ENCODE results near the gene SYMPK. TPM values are rescaled to one million over a fixed set of nuclear protein-coding genes. Genes with fewer than 3 reads are reported as not detected.

SYMPK gene
- total RNA-seq, 1 experiment from 2014 or later: 86.2 TPM

GRCh38 chr19:45780448-45781213 lies 82.3 kb downstream of the SYMPK start:
- Mint-ChIP-seq H3K27ac (ENCODE audit: low read depth, unreplicated experiment) (peak overlapping the region; percentile 35), H3K36me3 (ENCODE audit: insufficient read depth, unreplicated experiment) (peaks cover 26% of the 10 kb centered on the region)
- CTCF ChIA-PET: interaction anchor here (2.5 kb wide), 1 partner anchor 11 kb away, joined by 15 read pairs; the partner anchor contains the start of gene SIX5

GRCh38 chr19:45780146-45780447 lies 82.8 kb downstream of the SYMPK start:
- ChIA-PET POLR2A (interaction anchor here (1.2 to 5.1 kb wide), 2 partner anchors 11 to 63 kb away, joined by 5 to 102 read pairs; partner anchors contain the start of gene SIX5), CTCF (no interaction called here)
- intact Hi-C loops (cut with micrococcal nuclease): no loop called here
- peaks cover 29% of the 10 kb centered on the region for H3K36me3 Mint-ChIP-seq (ENCODE audit: insufficient read depth, unreplicated experiment)
- no peak overlapping the region for H3K27ac Mint-ChIP-seq (ENCODE audit: low read depth, unreplicated experiment)
- no TSS peak for BruUV-seq (replicated peaks)
- H3K27me3 Mint-ChIP-seq (ENCODE audit: insufficient read depth, unreplicated experiment): no peaks in the 10 kb centered on the region
- H3K4me3 Mint-ChIP-seq (ENCODE audit: unreplicated experiment): no peak overlapping the region
- no peak for DNase-seq (ENCODE audit: unreplicated experiment)
- no peak for TF ChIP-seq CTCF (IDR thresholded peaks at IDR 0.05; ENCODE audit: unreplicated experiment)
- peaks cover 28% of the 10 kb centered on the region for H3K4me1 Mint-ChIP-seq (ENCODE audit: insufficient read depth, unreplicated experiment)
- H3K9me3 Mint-ChIP-seq (ENCODE audit: unreplicated experiment): no peaks in the 10 kb centered on the region

More at GRCh38 chr19:45780448-45781213, 82.3 kb downstream of the SYMPK start:
- H3K4me1 Mint-ChIP-seq (ENCODE audit: insufficient read depth, unreplicated experiment): peaks cover 28% of the 10 kb centered on the region
- intact Hi-C loops (cut with micrococcal nuclease): no loop called here
- H3K9me3 Mint-ChIP-seq (ENCODE audit: unreplicated experiment): no peaks in the 10 kb centered on the region
- peak overlapping the region; percentile 58 for H3K4me3 Mint-ChIP-seq (ENCODE audit: unreplicated experiment)
- POLR2A ChIA-PET: interaction anchor here (1.2 to 5.1 kb wide), 5 partner anchors 8 to 64 kb away, joined by 5 to 102 read pairs (median 15); partner anchors contain the start of genes DMWD and SIX5
- BruUV-seq (replicated peaks): no TSS peak
- TF ChIP-seq CTCF (IDR thresholded peaks at IDR 0.05; ENCODE audit: unreplicated experiment): no peak
- DNase-seq (ENCODE audit: unreplicated experiment): no peak
- no peaks in the 10 kb centered on the region for H3K27me3 Mint-ChIP-seq (ENCODE audit: insufficient read depth, unreplicated experiment)

- Mint-ChIP-seq H3K4me3 (ENCODE audit: unreplicated experiment) (peak overlapping the region; percentile 58), H3K36me3 (ENCODE audit: insufficient read depth, unreplicated experiment) (peaks cover 35% of the 10 kb centered on the region), H3K4me1 (ENCODE audit: insufficient read depth, unreplicated experiment) (peaks cover 28% of the 10 kb centered on the region), H3K27me3 (ENCODE audit: insufficient read depth, unreplicated experiment) (no peaks in the 10 kb centered on the region), H3K9me3 (ENCODE audit: unreplicated experiment) (no peaks in the 10 kb centered on the region), H3K27ac (ENCODE audit: low read depth, unreplicated experiment) (no peak overlapping the region)
- intact Hi-C loops (cut with micrococcal nuclease): loop anchor here (1.0 kb wide), 1 partner anchor 9 kb away; no protein-coding TSS in a partner anchor
- peak; percentile 68 for TF ChIP-seq CTCF (IDR thresholded peaks at IDR 0.05; ENCODE audit: unreplicated experiment)
- DNase-seq (ENCODE audit: unreplicated experiment): peak; percentile 95
- ChIA-PET CTCF (interaction anchor here (0.6 to 2.2 kb wide), 2 partner anchors 20 to 25 kb away, joined by 3 to 7 read pairs; no protein-coding TSS in a partner anchor), POLR2A (interaction anchor here (0.6 to 5.1 kb wide), 5 partner anchors 10 to 75 kb away, joined by 3 to 102 read pairs (median 3); partner anchors contain the start of genes DMWD and SIX5)
- BruUV-seq (replicated peaks): no TSS peak
Measured at GRCh38 chr19:45779231-45780145, 83.5 kb downstream of the SYMPK start.

All from MCF 10A (cell line).